ENCODE measurements around the gene NUAK1.

- TF ChIP-seq POLR2AphosphoS5 (IDR thresholded peaks at IDR 0.05) (no peak), EP300 (IDR thresholded peaks at IDR 0.05; ENCODE audit: low read depth) (no peak)
Observed at GRCh38 chr12:106097011-106097410, 41.7 kb downstream of the NUAK1 start.
